HepG2 (cell line): Measurements from ENCODE around the gene TMEM250. TPM values are rescaled to one million over a fixed set of nuclear protein-coding genes. Genes with fewer than 3 reads are reported as not detected.
A peak's percentile ranks its signal among the peaks of the same experiment; 100 is the strongest.

Experiments
- ATAD3A ChIP-seq: sonication (generic); formaldehyde crosslinking; IDR thresholded peaks from 2 replicates; pipeline ENCODE4 v1.4.0; 2020; ENCODE audit warnings: missing genetic modification reagents
- EHMT2 ChIP-seq: fragments of 200-600 bp; sonication (generic); IDR thresholded peaks from 2 replicates; pipeline ENCODE4 v1.7.0; 2017; ENCODE audit warnings: antibody characterized with exemption, low read depth, low read length, borderline replicate concordance
- GZF1 ChIP-seq: sonication (generic); formaldehyde crosslinking; IDR thresholded peaks from 2 replicates; pipeline ENCODE4 v1.5.1; 2020; ENCODE audit warnings: mild to moderate bottlenecking, missing genetic modification reagents
- HHEX ChIP-seq: IDR thresholded peaks from 2 replicates; pipeline ENCODE4 v1.6.1; 2016; ENCODE audit warnings: control low read depth
- HOXD1 ChIP-seq: sonication (generic); formaldehyde crosslinking; IDR thresholded peaks from 2 replicates; pipeline ENCODE4 v1.5.0; 2020; ENCODE audit warnings: missing genetic modification reagents
- IKZF4 ChIP-seq: sonication (generic); formaldehyde crosslinking; IDR thresholded peaks from 2 replicates; pipeline ENCODE4 v1.5.1; 2020; ENCODE audit warnings: borderline replicate concordance, mild to moderate bottlenecking, low read depth, missing genetic modification reagents; ENCODE audit errors: not compliant biosample characterization
- MAZ ChIP-seq, 2 experiments: sonication (generic) in 1 of 2; formaldehyde crosslinking in 1 of 2; IDR thresholded peaks; 2 replicates each; pipeline versions ENCODE4 v1.5.0 to v1.6.1; 2012 to 2020; ENCODE audit warnings: low read depth in 2 of 2, mild to moderate bottlenecking in 2 of 2, borderline replicate concordance in 1 of 2, improper control_type of control experiment in 1 of 2, low read length in 1 of 2, missing genetic modification reagents in 1 of 2, moderate library complexity in 1 of 2
- MIXL1 ChIP-seq: IDR thresholded peaks from 2 replicates; pipeline ENCODE4 v1.6.1; 2016
- NFIC ChIP-seq: IDR thresholded peaks from 2 replicates; pipeline ENCODE4 v1.6.1; 2012; ENCODE audit warnings: mild to moderate bottlenecking, low read length, inconsistent platforms
- PAF1 ChIP-seq: IDR thresholded peaks from 2 replicates; pipeline ENCODE4 v1.6.1; 2016; ENCODE audit warnings: missing genetic modification reagents, missing compliant biosample characterization
- REST ChIP-seq, 2 experiments: IDR thresholded peaks; 2 replicates each; pipeline ENCODE4 v1.6.1; 2011 to 2012; ENCODE audit warnings: low read length in 2 of 2, borderline replicate concordance in 1 of 2, low read depth in 1 of 2, mild to moderate bottlenecking in 1 of 2, moderate library complexity in 1 of 2
- SALL2 ChIP-seq: sonication (generic); formaldehyde crosslinking; IDR thresholded peaks from 2 replicates; pipeline ENCODE4 v1.8.1; 2023; ENCODE audit warnings: mild to moderate bottlenecking, missing genetic modification reagents, inconsistent platforms
- SCMH1 ChIP-seq: sonication (generic); formaldehyde crosslinking; IDR thresholded peaks from 2 replicates; pipeline ENCODE4 v1.9.0; 2021; ENCODE audit warnings: missing genetic modification reagents, mild to moderate bottlenecking, borderline replicate concordance
- SIN3B ChIP-seq: fragments of 150-350 bp; IDR thresholded peaks from 2 replicates; pipeline ENCODE4 v1.6.1; 2014; ENCODE audit warnings: low read length
- WIZ ChIP-seq: sonication (generic); formaldehyde crosslinking; IDR thresholded peaks from 2 replicates; pipeline ENCODE4 v1.5.1; 2020; ENCODE audit warnings: mild to moderate bottlenecking, missing genetic modification reagents
- ZFP90 ChIP-seq: sonication (generic); formaldehyde crosslinking; IDR thresholded peaks from 2 replicates; pipeline ENCODE4 v1.8.0; 2022; ENCODE audit warnings: missing genetic modification reagents, mild to moderate bottlenecking, inconsistent platforms, borderline replicate concordance
- ZNF205 ChIP-seq: IDR thresholded peaks from 2 replicates; pipeline ENCODE4 v1.6.1; 2018; ENCODE audit warnings: missing biosample characterization, missing genetic modification reagents
- ZNF382 ChIP-seq: sonication (generic); formaldehyde crosslinking; IDR thresholded peaks from 2 replicates; pipeline ENCODE4 v1.5.0; 2020; ENCODE audit warnings: missing genetic modification reagents, mild to moderate bottlenecking, borderline replicate concordance
- ZNF446 ChIP-seq: sonication (generic); formaldehyde crosslinking; IDR thresholded peaks from 2 replicates; pipeline ENCODE4 v1.5.0; 2020; ENCODE audit warnings: mild to moderate bottlenecking, missing genetic modification reagents
- ZNF460 ChIP-seq: sonication (generic); formaldehyde crosslinking; IDR thresholded peaks from 2 replicates; pipeline ENCODE4 v1.5.1; 2020; ENCODE audit warnings: missing genetic modification reagents, mild to moderate bottlenecking, borderline replicate concordance
- ZNF543 ChIP-seq: sonication (generic); formaldehyde crosslinking; IDR thresholded peaks from 2 replicates; pipeline ENCODE4 v1.4.0; 2020; ENCODE audit warnings: mild to moderate bottlenecking, missing genetic modification reagents
- ZNF558 ChIP-seq: sonication (generic); formaldehyde crosslinking; IDR thresholded peaks from 2 replicates; pipeline ENCODE4 v1.9.0; 2022; ENCODE audit warnings: mild to moderate bottlenecking, missing genetic modification reagents, borderline replicate concordance
- ZNF562 ChIP-seq: sonication (generic); formaldehyde crosslinking; IDR thresholded peaks from 2 replicates; pipeline ENCODE4 v1.8.0; 2022; ENCODE audit warnings: missing genetic modification reagents, borderline replicate concordance
- ZNF577 ChIP-seq: sonication (generic); formaldehyde crosslinking; IDR thresholded peaks from 2 replicates; pipeline ENCODE4 v1.4.0; 2020; ENCODE audit warnings: mild to moderate bottlenecking, low read depth, missing genetic modification reagents, borderline replicate concordance
- ZNF672 ChIP-seq: sonication (generic); formaldehyde crosslinking; IDR thresholded peaks from 2 replicates; pipeline ENCODE4 v1.8.1; 2022; ENCODE audit warnings: missing genetic modification reagents
- ZNF761 ChIP-seq: sonication (generic); formaldehyde crosslinking; conservative IDR thresholded peaks from 2 replicates; pipeline ENCODE4 v1.4.0; 2020; ENCODE audit warnings: mild to moderate bottlenecking, missing genetic modification reagents
- ZNF782 ChIP-seq: sonication (generic); formaldehyde crosslinking; IDR thresholded peaks from 2 replicates; pipeline ENCODE4 v1.4.0; 2020; ENCODE audit warnings: missing genetic modification reagents, mild to moderate bottlenecking, borderline replicate concordance
- ZNF788 ChIP-seq: sonication (generic); formaldehyde crosslinking; IDR thresholded peaks from 2 replicates; pipeline ENCODE4 v1.5.0; 2020; ENCODE audit warnings: mild to moderate bottlenecking, missing genetic modification reagents, borderline replicate concordance
- polyA plus RNA-seq, 8 experiments: library from polyadenylated mRNA; depleted of rRNA in 3 of 8; stranded (reverse) in 7 of 8; unstranded in 1 of 8; fragments of >200 nt; fragmentation: Illumina TruSeq in 4 of 8; extraction: Trizol in 4 of 8; gene quantifications; 2 replicates each; pipeline versions ENCODE4 v1.2.1 to v1.2.3, GENCODE V29; 2011 to 2016; ENCODE audit warnings: low read depth in 4 of 8, missing spikeins in 1 of 8, mixed read lengths in 1 of 8; ENCODE audit not compliant: insufficient read depth in 1 of 8
- total RNA-seq, 5 experiments: library from RNA; depleted of rRNA; stranded (reverse); fragments of >200 nt; fragmentation: Illumina TruSeq; extraction: Trizol; gene quantifications; 2 replicates each; pipeline ENCODE4 v1.2.3, GENCODE V29; 2016; ENCODE audit warnings: low read depth in 1 of 5

TMEM250 gene
- total and polyA plus RNA-seq, 2 of the 13 experiments (the other 11 are each of a cell fraction or from before 2014, with no cell fraction given), result 5.5 to 13.9 TPM

DNA sequence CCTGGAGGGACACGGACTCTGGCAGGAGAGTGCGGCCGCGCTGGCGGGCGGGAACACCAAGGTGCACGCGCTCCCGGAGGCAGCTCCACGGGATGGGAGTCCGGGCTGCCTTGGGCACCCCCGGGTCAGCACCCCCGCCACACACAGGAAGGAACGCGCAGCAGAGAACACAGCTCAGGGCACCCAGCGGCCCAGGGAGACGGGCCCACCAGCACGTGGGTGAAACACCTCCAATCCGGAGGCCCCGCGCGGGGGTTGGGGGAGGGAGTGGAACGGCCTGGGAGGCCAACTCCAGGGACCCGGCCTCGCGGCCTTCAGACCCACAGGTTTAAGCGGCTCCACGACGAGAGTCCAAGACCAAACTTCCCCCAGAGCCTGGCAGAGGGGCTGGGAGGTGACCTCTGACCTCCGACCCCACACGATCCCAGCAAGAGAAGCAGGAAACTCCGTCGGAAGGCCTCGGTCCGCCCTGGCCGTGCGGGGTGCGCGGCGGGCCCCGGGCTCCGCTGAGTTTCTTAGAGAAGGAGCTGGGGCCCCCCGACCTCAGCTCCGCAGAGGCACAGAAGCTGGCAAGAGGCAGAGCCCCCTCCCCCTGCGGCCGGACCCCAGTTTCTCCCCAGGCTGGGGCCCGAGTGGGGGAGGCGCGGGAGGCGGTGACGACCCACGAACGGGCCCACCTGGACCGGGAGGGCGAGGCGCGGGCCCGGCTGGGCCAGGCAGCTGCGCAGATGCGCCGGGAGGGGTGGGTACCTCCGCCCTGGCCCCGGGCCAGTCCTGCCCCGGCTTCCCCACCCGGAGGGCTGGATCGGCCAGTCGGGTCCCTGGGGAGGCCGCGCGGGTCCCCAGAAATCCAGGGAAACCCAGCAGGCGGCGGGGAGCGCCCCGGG lies 24.4 kb downstream of the TMEM250 start (continued):
- no peak for TF ChIP-seq ZNF761 (CRISPR knock-in tag)
- TF ChIP-seq ZNF446, result no peak; the same call in 1 of the 2 replicates
- no peak for TF ChIP-seq GZF1
- TF ChIP-seq HHEX (CRISPR knock-in tag), result no peak
- TF ChIP-seq REST (IDR thresholded peaks at IDR 0.05; ENCODE audit: borderline replicate concordance in 1 of 2, low read depth in 1 of 2, low read length in 2 of 2), result no peak
- TF ChIP-seq HOXD1 (CRISPR knock-in tag), result no peak
- no peak for TF ChIP-seq MIXL1 (CRISPR knock-in tag)
- TF ChIP-seq IKZF4 (CRISPR knock-in tag), result no peak
- TF ChIP-seq ZNF782, result no peak
- 0 out of 2 replicates have a peak, but pooled peaks have one; percentile 53 for TF ChIP-seq ZFP90 (CRISPR knock-in tag)
- TF ChIP-seq EHMT2, result no peak
- TF ChIP-seq ZNF205 (CRISPR knock-in tag), result peak; percentile 69
- no peak for TF ChIP-seq SALL2 (CRISPR knock-in tag)
- TF ChIP-seq SCMH1 (CRISPR knock-in tag), result no peak
- peak; percentile 87 for TF ChIP-seq ZNF558 (CRISPR knock-in tag)
- 0 out of 2 replicates have a peak, but pooled peaks have one; percentile 19 for TF ChIP-seq MAZ (IDR thresholded peaks at IDR 0.05; ENCODE audit: borderline replicate concordance, low read depth, low read length)
- no peak; the same call in 1 of the 2 replicates for TF ChIP-seq MAZ (CRISPR knock-in tag; IDR thresholded peaks at IDR 0.05; ENCODE audit: low read depth)
- TF ChIP-seq ZNF672 (CRISPR knock-in tag), result no peak
- TF ChIP-seq ZNF562 (CRISPR knock-in tag), result no peak
- no peak for TF ChIP-seq NFIC
- no peak for TF ChIP-seq ZNF577 (CRISPR knock-in tag)
- no peak for TF ChIP-seq ZNF382 (CRISPR knock-in tag)
- TF ChIP-seq WIZ (CRISPR knock-in tag), result no peak
- TF ChIP-seq PAF1 (CRISPR knock-in tag), result no peak
- no peak for TF ChIP-seq ZNF460 (CRISPR knock-in tag)
- no peak for TF ChIP-seq ATAD3A
- TF ChIP-seq ZNF543 (CRISPR knock-in tag), result no peak
- 0 out of 2 replicates have a peak, but pooled peaks have one; percentile 22 for TF ChIP-seq ZNF788 (CRISPR knock-in tag)
- TF ChIP-seq SIN3B, result no peak
